GM12875 (cell line): ENCODE data around the gene PLXNA2.

Experiments used
- H3K4me3 ChIP-seq: one replicate; pipeline ENCODE4 v1.5.1; 2011; ENCODE audit warnings: low read depth, low read length, control low read depth
- TF ChIP-seq, protein P1 (sequence below): IDR thresholded peaks from 2 replicates; pipeline ENCODE4 v1.5.1; 2011; ENCODE audit warnings: low read depth, mild to moderate bottlenecking, control low read depth, inconsistent platforms, low read length, moderate library complexity, borderline replicate concordance; ENCODE audit not compliant: insufficient read depth

PLXNA2 gene

GRCh38 chr1:208187499-208188041 lies 56.6 kb downstream of the PLXNA2 start:
- H3K4me3 ChIP-seq = peak overlapping the region; percentile 19
- TF ChIP-seq, protein P1, sequence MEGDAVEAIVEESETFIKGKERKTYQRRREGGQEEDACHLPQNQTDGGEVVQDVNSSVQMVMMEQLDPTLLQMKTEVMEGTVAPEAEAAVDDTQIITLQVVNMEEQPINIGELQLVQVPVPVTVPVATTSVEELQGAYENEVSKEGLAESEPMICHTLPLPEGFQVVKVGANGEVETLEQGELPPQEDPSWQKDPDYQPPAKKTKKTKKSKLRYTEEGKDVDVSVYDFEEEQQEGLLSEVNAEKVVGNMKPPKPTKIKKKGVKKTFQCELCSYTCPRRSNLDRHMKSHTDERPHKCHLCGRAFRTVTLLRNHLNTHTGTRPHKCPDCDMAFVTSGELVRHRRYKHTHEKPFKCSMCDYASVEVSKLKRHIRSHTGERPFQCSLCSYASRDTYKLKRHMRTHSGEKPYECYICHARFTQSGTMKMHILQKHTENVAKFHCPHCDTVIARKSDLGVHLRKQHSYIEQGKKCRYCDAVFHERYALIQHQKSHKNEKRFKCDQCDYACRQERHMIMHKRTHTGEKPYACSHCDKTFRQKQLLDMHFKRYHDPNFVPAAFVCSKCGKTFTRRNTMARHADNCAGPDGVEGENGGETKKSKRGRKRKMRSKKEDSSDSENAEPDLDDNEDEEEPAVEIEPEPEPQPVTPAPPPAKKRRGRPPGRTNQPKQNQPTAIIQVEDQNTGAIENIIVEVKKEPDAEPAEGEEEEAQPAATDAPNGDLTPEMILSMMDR = no peak

DNA sequence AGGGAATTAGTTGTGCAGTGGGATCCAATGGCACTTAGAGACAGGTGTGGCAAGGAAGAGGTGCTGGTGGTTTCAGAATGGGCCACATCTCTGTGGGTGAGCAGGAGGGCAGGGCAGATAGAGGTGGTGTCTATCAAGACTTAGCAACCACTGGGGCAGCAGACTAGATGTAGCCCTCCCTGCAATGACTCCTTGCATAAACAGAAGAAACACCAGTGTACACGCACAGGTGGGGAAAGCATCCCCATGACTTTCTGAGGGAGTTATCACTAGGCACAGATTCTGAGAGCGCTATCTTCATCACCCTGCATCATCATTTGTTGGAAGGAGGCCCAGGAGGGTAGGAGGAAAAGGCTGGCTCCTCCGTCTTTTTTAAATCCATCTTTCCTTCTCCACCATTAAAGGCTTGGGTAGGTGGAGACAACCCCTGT lies 58.4 kb downstream of the PLXNA2 start:
- TF ChIP-seq, protein P1 = no peak
- no peak overlapping the region for H3K4me3 ChIP-seq

GRCh38 chr1:208184966-208185654 lies 59.1 kb downstream of the PLXNA2 start:
- H3K4me3 ChIP-seq = no peak overlapping the region
- TF ChIP-seq, protein P1 = no peak

DNA sequence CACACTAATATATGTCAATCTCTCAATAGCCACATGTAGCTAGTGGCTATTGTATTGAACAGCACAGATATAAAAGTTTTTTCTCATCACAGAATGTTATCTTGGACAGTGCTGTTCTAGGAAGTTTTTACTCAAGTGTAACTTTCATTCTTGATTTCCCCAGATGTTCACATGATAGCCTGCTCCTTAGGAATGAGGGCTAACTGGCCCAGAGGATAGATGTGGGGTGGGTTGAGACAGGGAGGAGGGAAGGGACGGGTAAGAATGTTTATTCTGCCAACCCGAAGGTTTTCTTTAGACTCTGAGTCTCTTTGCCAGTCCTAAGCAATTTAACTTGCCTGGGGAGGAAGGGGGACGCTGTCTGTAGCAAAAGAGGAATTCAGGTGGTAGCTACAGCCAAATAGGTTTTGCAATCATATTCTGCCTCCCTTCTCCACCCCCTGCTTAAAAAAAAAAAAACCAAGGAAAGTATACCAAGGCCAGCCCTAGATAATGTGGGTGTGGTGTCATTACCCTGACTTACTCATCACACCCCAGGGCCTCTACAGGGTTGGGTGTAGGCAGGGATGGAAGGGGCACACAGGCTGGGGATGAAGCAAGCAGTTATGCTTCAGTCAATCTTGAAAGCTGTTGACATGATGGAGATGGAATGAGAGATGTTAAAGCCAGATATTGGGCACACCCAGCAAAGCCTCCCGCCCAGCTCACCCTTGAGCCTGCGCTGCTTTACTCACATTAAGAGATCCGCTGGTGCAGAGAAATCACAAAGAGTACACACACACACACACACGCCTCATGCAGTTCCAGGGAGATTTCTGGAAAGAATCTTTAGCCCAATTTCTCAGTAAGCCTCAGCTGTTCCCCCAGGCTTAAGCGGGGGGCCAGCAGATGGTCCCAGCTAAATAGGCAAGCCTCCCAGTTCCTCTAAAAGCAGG lies 59.9 kb downstream of the PLXNA2 start:
- no peak overlapping the region for H3K4me3 ChIP-seq
- TF ChIP-seq, protein P1 = no peak

GRCh38 chr1:208182880-208183645 lies 61.1 kb downstream of the PLXNA2 start:
- no peak overlapping the region for H3K4me3 ChIP-seq
- TF ChIP-seq, protein P1 = no peak

DNA sequence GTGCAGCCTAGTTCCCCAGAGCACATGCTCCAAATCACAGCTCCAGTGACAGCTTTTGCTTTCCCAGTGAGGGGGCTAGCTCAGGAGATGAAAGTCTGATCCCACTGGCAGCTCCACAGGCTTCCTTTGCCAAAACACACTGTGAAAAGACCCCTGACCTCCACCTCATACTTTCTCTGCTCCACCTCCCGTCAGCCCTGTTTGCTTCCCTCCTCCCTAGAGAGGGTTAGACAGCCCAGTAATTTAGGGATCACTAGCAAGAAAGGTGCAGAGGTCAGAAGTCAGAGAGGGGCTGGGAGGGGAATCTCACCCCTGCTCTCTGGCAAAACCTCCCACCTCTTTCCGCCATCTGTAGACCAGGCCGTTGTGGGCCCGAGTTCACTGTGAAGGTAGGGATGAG lies 62.8 kb downstream of the PLXNA2 start:
- TF ChIP-seq, protein P1 = no peak
- H3K4me3 ChIP-seq = no peak overlapping the region
